Measurements from ENCODE around the gene DNPH1. TPM values are rescaled to one million over a fixed set of nuclear protein-coding genes. Genes with fewer than 3 reads are reported as not detected.
A peak's percentile ranks its signal among the peaks of the same experiment; 100 is the strongest.

The DNPH1 gene
- total and polyA plus RNA-seq, 2 experiments from 2014 or later: 138 to 176 TPM

GRCh38 chr6:43271103-43271815 is 42.0 kb upstream of the DNPH1 start:
- peaks cover 26% of the 10 kb centered on the region for H3K27me3 ChIP-seq

GRCh38 chr6:43269273-43270007 is 40.2 kb upstream of the DNPH1 start:
- no peak for TF ChIP-seq CTCF (IDR thresholded peaks at IDR 0.05; ENCODE audit: low read depth, low read length)
- H3K9me3 ChIP-seq (ENCODE audit: low read depth): no peaks in the 10 kb centered on the region
- H3K27me3 ChIP-seq: peaks cover 7% of the 10 kb centered on the region
- H3K36me3 ChIP-seq: no peaks in the 10 kb centered on the region
- H3K4me1 ChIP-seq (ENCODE audit: low read depth): peaks cover 34% of the 10 kb centered on the region
- no peak for DNase-seq (ENCODE audit: low read depth in 1 of 2, low spot score in 1 of 2)
- no peak overlapping the region for H3K4me3 ChIP-seq
- peak overlapping the region; percentile 27 for H3K27ac ChIP-seq

More at GRCh38 chr6:43271103-43271815, 42.0 kb upstream of the DNPH1 start:
- Histone ChIP-seq H3K36me3 (no peaks in the 10 kb centered on the region), H3K9me3 (ENCODE audit: low read depth) (no peaks in the 10 kb centered on the region), H3K27ac (no peak overlapping the region), H3K4me3 (no peak overlapping the region), H3K4me1 (ENCODE audit: low read depth) (peaks cover 34% of the 10 kb centered on the region)
- TF ChIP-seq CTCF (IDR thresholded peaks at IDR 0.05; ENCODE audit: low read depth, low read length): no peak
- no peak for DNase-seq (ENCODE audit: low read depth in 1 of 2, low spot score in 1 of 2)

- Histone ChIP-seq H3K27ac (no peak overlapping the region), H3K36me3 (no peaks in the 10 kb centered on the region), H3K9me3 (ENCODE audit: low read depth) (no peaks in the 10 kb centered on the region), H3K27me3 (peaks cover 2% of the 10 kb centered on the region), H3K4me1 (ENCODE audit: low read depth) (peaks cover 34% of the 10 kb centered on the region), H3K4me3 (no peak overlapping the region)
- TF ChIP-seq CTCF (IDR thresholded peaks at IDR 0.05; ENCODE audit: low read depth, low read length): no peak
- DNase-seq (ENCODE audit: low read depth in 1 of 2, low spot score in 1 of 2): no peak
These were observed 39.5 kb upstream of the DNPH1 start for GRCh38 chr6:43268782-43269272.

GRCh38 chr6:43268355-43268700 is 39.0 kb upstream of the DNPH1 start:
- Histone ChIP-seq H3K36me3 (no peaks in the 10 kb centered on the region), H3K4me1 (ENCODE audit: low read depth) (peaks cover 34% of the 10 kb centered on the region), H3K4me3 (no peak overlapping the region), H3K27ac (no peak overlapping the region), H3K9me3 (ENCODE audit: low read depth) (no peaks in the 10 kb centered on the region), H3K27me3 (no peaks in the 10 kb centered on the region)
- DNase-seq (ENCODE audit: low read depth in 1 of 2, low spot score in 1 of 2): no peak
- TF ChIP-seq CTCF (IDR thresholded peaks at IDR 0.05; ENCODE audit: low read depth, low read length): no peak

GRCh38 chr6:43267619-43268354 is 38.5 kb upstream of the DNPH1 start:
- no peaks in the 10 kb centered on the region for H3K9me3 ChIP-seq (ENCODE audit: low read depth)
- no peak overlapping the region for H3K4me3 ChIP-seq
- peak in 1 of 2 donors; percentile 52 for DNase-seq (ENCODE audit: low read depth in 1 of 2, low spot score in 1 of 2)
- no peak overlapping the region for H3K27ac ChIP-seq
- no peaks in the 10 kb centered on the region for H3K36me3 ChIP-seq
- peaks cover 34% of the 10 kb centered on the region for H3K4me1 ChIP-seq (ENCODE audit: low read depth)
- no peak for TF ChIP-seq CTCF (IDR thresholded peaks at IDR 0.05; ENCODE audit: low read depth, low read length)
- no peaks in the 10 kb centered on the region for H3K27me3 ChIP-seq

All from cardiac muscle cell (in vitro differentiated cells and primary cell).